PC-9 (cell line): ENCODE data around the gene HEATR5B.

Experiments used
- CTCF ChIP-seq: fragments of 200-600 bp; sonication (generic); conservative IDR thresholded peaks from 2 replicates; pipeline ENCODE4 v1.6.1; 2017; ENCODE audit warnings: mixed run types, antibody characterized with exemption, mild to moderate bottlenecking, moderate library complexity
- EZH2 ChIP-seq: fragments of 200-600 bp; sonication (generic); IDR thresholded peaks from 2 replicates; pipeline ENCODE4 v1.8.0; 2017; ENCODE audit warnings: antibody characterized with exemption, low read depth

GRCh38 chr2:36951027-36951518 lies 133.1 kb downstream of the HEATR5B start:
- no peak for TF ChIP-seq CTCF
- no peak for TF ChIP-seq EZH2
